ENCODE results near the gene ZNF117. TPM values are rescaled to one million over a fixed set of nuclear protein-coding genes. Genes with fewer than 3 reads are reported as not detected.
A peak's percentile ranks its signal among the peaks of the same experiment; 100 is the strongest.

Gene ZNF117
- total and polyA plus RNA-seq, 9 of the 15 experiments (the other 6 are each of a cell fraction or from before 2014, with no cell fraction given): 2.5 to 18.9 (median 14.1) TPM

GRCh38 chr7:65006094-65006992, 15.5 kb upstream of the ZNF117 start, which contains the start of gene ERV3-1 (continued):
- TF ChIP-seq HOMEZ (CRISPR knock-in tag; IDR thresholded peaks at IDR 0.05) (no peak), ZNF695 (CRISPR knock-in tag; IDR thresholded peaks at IDR 0.05) (no peak), ZNF668 (CRISPR knock-in tag; IDR thresholded peaks at IDR 0.05) (no peak), GATAD2B (IDR thresholded peaks at IDR 0.05; ENCODE audit: borderline replicate concordance) (peak; percentile 32; the same call in 1 of the 2 replicates), YY1 (IDR thresholded peaks at IDR 0.05; ENCODE audit: borderline replicate concordance in 1 of 3, control insufficient read depth in 1 of 3, extremely low read depth in 1 of 3, insufficient read depth in 3 of 3, insufficient read length in 1 of 3, insufficient replicate concordance in 2 of 3, low read depth in 1 of 3, low read length in 2 of 3) (peak in 1 of 3 experiments; percentile 53), ZNF609 (CRISPR knock-in tag; IDR thresholded peaks at IDR 0.05; ENCODE audit: borderline replicate concordance) (no peak), CEBPG (CRISPR knock-in tag; IDR thresholded peaks at IDR 0.05) (no peak), CEBPG (tag; conservative IDR thresholded peaks at IDR 0.05 in 1 of 2, IDR thresholded peaks at IDR 0.05 in 1 of 2) (no peak), TARDBP (IDR thresholded peaks at IDR 0.05) (no peak), ZNF354B (CRISPR knock-in tag; IDR thresholded peaks at IDR 0.05) (no peak), SMARCA5 (IDR thresholded peaks at IDR 0.05) (no peak), RBM17 (IDR thresholded peaks at IDR 0.05; ENCODE audit: borderline replicate concordance, low read depth, low read length) (no peak), ZNF696 (CRISPR knock-in tag; conservative IDR thresholded peaks at IDR 0.05) (no peak), RFX1 (IDR thresholded peaks at IDR 0.05) (no peak), RBM14 (IDR thresholded peaks at IDR 0.05; ENCODE audit: borderline replicate concordance, insufficient read depth, low read depth, low read length) (no peak), CREB3 (tag; conservative IDR thresholded peaks at IDR 0.05; ENCODE audit: low read depth) (no peak), PHB (CRISPR knock-in tag; IDR thresholded peaks at IDR 0.05) (peak; percentile 91; the same call in 1 of the 2 replicates), FOXJ3 (CRISPR knock-in tag; IDR thresholded peaks at IDR 0.05) (no peak)

Data from K562 (cell line).